HepG2 (cell line): ENCODE data around the gene DAB1. TPM values are rescaled to one million over a fixed set of nuclear protein-coding genes. Genes with fewer than 3 reads are reported as not detected.

Experiments
- ATF3 ChIP-seq: sonication (generic); formaldehyde crosslinking; IDR thresholded peaks from 2 replicates; pipeline ENCODE4 v1.4.0; 2020; ENCODE audit warnings: missing genetic modification reagents
- GABPB1 ChIP-seq: IDR thresholded peaks from 2 replicates; pipeline ENCODE4 v1.6.1; 2016; ENCODE audit warnings: mild to moderate bottlenecking, missing genetic modification reagents, moderate library complexity, missing compliant biosample characterization
- KLF13 ChIP-seq: sonication (generic); formaldehyde crosslinking; IDR thresholded peaks from 2 replicates; pipeline ENCODE4 v1.4.0; 2020; ENCODE audit warnings: mild to moderate bottlenecking, missing genetic modification reagents
- MAF1 ChIP-seq: sonication (generic); formaldehyde crosslinking; IDR thresholded peaks from 2 replicates; pipeline ENCODE4 v1.5.0; 2020; ENCODE audit warnings: missing genetic modification reagents, borderline replicate concordance
- NFE2 ChIP-seq: sonication (generic); formaldehyde crosslinking; IDR thresholded peaks from 2 replicates; pipeline ENCODE4 v1.4.0; 2020; ENCODE audit warnings: missing genetic modification reagents
- PAF1 ChIP-seq: IDR thresholded peaks from 2 replicates; pipeline ENCODE4 v1.6.1; 2016; ENCODE audit warnings: missing genetic modification reagents, missing compliant biosample characterization
- REXO4 ChIP-seq: sonication (generic); formaldehyde crosslinking; IDR thresholded peaks from 2 replicates; pipeline ENCODE4 v1.8.0; 2022; ENCODE audit warnings: missing genetic modification reagents, mild to moderate bottlenecking, borderline replicate concordance
- SMARCE1 ChIP-seq: fragments of 450-650 bp; IDR thresholded peaks from 2 replicates; pipeline ENCODE4 v1.6.1; 2017; ENCODE audit warnings: borderline replicate concordance
- ZHX2 ChIP-seq, 2 experiments: sonication (generic) in 1 of 2; formaldehyde crosslinking in 1 of 2; IDR thresholded peaks; 2 replicates each; pipeline versions ENCODE4 v1.6.1 to v1.9.0; 2014 to 2022; ENCODE audit warnings: antibody characterized with exemption in 1 of 2, borderline replicate concordance in 1 of 2, inconsistent platforms in 1 of 2, low read depth in 1 of 2, missing genetic modification reagents in 1 of 2
- ZNF12 ChIP-seq: sonication (generic); formaldehyde crosslinking; IDR thresholded peaks from 2 replicates; pipeline ENCODE4 v1.5.0; 2020; ENCODE audit warnings: missing genetic modification reagents
- ZNF232 ChIP-seq: sonication (generic); formaldehyde crosslinking; IDR thresholded peaks from 2 replicates; pipeline ENCODE4 v1.4.0; 2020; ENCODE audit warnings: missing genetic modification reagents, borderline replicate concordance
- ZNF274 ChIP-seq: sonication (generic); formaldehyde crosslinking; IDR thresholded peaks from 2 replicates; pipeline ENCODE4 v1.5.1; 2020; ENCODE audit warnings: mild to moderate bottlenecking, missing genetic modification reagents
- ZNF431 ChIP-seq: sonication (generic); formaldehyde crosslinking; IDR thresholded peaks from 2 replicates; pipeline ENCODE4 v1.9.0; 2022; ENCODE audit warnings: missing genetic modification reagents, low read depth, mild to moderate bottlenecking, borderline replicate concordance
- ZNF761 ChIP-seq: sonication (generic); formaldehyde crosslinking; conservative IDR thresholded peaks from 2 replicates; pipeline ENCODE4 v1.4.0; 2020; ENCODE audit warnings: mild to moderate bottlenecking, missing genetic modification reagents
- polyA plus RNA-seq, 8 experiments: library from polyadenylated mRNA; depleted of rRNA in 3 of 8; stranded (reverse) in 7 of 8; unstranded in 1 of 8; fragments of >200 nt; fragmentation: Illumina TruSeq in 4 of 8; extraction: Trizol in 4 of 8; gene quantifications; 2 replicates each; pipeline versions ENCODE4 v1.2.1 to v1.2.3, GENCODE V29; 2011 to 2016; ENCODE audit warnings: low read depth in 4 of 8, missing spikeins in 1 of 8, mixed read lengths in 1 of 8; ENCODE audit not compliant: insufficient read depth in 1 of 8
- total RNA-seq, 5 experiments: library from RNA; depleted of rRNA; stranded (reverse); fragments of >200 nt; fragmentation: Illumina TruSeq; extraction: Trizol; gene quantifications; 2 replicates each; pipeline ENCODE4 v1.2.3, GENCODE V29; 2016; ENCODE audit warnings: low read depth in 1 of 5
- TF ChIP-seq, protein P1 (sequence below): IDR thresholded peaks from 2 replicates; pipeline ENCODE4 v1.6.1; 2016; ENCODE audit warnings: low read depth, borderline replicate concordance
- TF ChIP-seq, protein P2 (sequence below): sonication (generic); formaldehyde crosslinking; IDR thresholded peaks from 2 replicates; pipeline ENCODE4 v1.4.0; 2020; ENCODE audit warnings: mild to moderate bottlenecking, missing genetic modification reagents

DAB1 gene
- total and polyA plus RNA-seq, 2 of the 13 experiments (the other 11 are each of a cell fraction or from before 2014, with no cell fraction given) = 0.04 to 0.13 TPM

- TF ChIP-seq ZHX2 (IDR thresholded peaks at IDR 0.05; ENCODE audit: low read depth) (no peak), ZHX2 (CRISPR knock-in tag; IDR thresholded peaks at IDR 0.05; ENCODE audit: borderline replicate concordance) (no peak), ZNF274 (CRISPR knock-in tag) (no peak), ATF3 (CRISPR knock-in tag) (no peak), ZNF12 (no peak), PAF1 (CRISPR knock-in tag) (no peak), ZNF232 (CRISPR knock-in tag) (no peak), ZNF431 (CRISPR knock-in tag) (no peak), KLF13 (CRISPR knock-in tag) (no peak), REXO4 (CRISPR knock-in tag) (no peak), MAF1 (CRISPR knock-in tag) (no peak), ZNF761 (no peak), GABPB1 (no peak), NFE2 (CRISPR knock-in tag) (no peak), SMARCE1 (no peak)
- TF ChIP-seq, protein P1, sequence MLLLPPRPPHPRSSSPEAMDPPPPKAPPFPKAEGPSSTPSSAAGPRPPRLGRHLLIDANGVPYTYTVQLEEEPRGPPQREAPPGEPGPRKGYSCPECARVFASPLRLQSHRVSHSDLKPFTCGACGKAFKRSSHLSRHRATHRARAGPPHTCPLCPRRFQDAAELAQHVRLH (CRISPR knock-in tag) = no peak
- TF ChIP-seq, protein P2, sequence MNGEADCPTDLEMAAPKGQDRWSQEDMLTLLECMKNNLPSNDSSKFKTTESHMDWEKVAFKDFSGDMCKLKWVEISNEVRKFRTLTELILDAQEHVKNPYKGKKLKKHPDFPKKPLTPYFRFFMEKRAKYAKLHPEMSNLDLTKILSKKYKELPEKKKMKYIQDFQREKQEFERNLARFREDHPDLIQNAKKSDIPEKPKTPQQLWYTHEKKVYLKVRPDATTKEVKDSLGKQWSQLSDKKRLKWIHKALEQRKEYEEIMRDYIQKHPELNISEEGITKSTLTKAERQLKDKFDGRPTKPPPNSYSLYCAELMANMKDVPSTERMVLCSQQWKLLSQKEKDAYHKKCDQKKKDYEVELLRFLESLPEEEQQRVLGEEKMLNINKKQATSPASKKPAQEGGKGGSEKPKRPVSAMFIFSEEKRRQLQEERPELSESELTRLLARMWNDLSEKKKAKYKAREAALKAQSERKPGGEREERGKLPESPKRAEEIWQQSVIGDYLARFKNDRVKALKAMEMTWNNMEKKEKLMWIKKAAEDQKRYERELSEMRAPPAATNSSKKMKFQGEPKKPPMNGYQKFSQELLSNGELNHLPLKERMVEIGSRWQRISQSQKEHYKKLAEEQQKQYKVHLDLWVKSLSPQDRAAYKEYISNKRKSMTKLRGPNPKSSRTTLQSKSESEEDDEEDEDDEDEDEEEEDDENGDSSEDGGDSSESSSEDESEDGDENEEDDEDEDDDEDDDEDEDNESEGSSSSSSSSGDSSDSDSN = no peak
These were observed 259.3 kb downstream of the DAB1 start (continued) for GRCh38 chr1:57164584-57164983.
